ENCODE measurements around the gene A1BG.

Gene A1BG

DNA sequence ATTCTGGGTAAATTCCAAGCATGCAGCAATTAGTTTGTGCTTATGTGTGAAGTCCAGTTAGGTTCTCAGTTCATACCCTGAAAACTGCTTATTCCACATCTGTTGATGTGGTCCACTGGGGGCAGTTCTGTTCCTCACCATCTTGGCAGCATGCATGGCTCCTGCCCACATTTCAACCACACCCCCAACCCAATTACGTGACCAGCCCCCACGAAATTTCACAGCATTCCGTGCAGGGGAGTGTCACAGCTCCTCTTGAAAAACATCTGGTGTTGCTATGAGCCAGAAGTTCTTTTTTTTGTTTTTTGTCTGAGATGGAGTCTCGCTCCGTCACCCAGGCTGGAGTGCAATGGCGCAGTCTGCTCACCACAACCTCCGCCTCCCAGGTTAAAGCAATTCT is 57.2 kb downstream of the A1BG start:
- DNase-seq (ENCODE audit: low read depth in 2 of 2): no peak
